GM19395 (cell line): Measurements from ENCODE around the gene YAP1.

Experiments used
- ATAC-seq: cut with Tn5 transposase; IDR thresholded peaks from one replicate; pipeline ENCODE4 v1.9.1; 2021; ENCODE audit warnings: mild to moderate bottlenecking, moderate library complexity; ENCODE audit not compliant: unreplicated experiment

Gene YAP1

GRCh38 chr11:102155676-102156075, 45.4 kb downstream of the YAP1 start:
- ATAC-seq = no peak

DNA sequence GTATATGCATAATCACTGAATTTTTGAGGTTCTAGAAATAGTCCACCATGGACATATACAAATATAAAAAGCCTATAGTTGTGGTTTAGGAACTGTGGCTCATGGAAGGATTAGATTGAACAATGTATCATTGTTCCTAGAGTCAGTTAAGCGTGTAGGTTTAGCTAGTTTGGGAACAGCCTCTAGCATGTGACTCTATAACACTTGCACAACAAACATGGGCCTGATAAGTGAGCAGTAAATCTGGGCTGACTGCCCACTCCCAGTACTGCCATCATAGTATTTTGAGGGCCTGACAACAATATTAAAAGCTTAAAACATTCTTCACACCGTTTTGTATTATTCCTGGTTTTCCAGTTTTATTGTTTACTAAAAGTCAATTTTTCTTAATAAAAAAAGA, 47.0 kb downstream of the YAP1 start:
- ATAC-seq = no peak

GRCh38 chr11:102158164-102158735, 48.0 kb downstream of the YAP1 start:
- ATAC-seq = no peak

GRCh38 chr11:102163368-102163767, 53.1 kb downstream of the YAP1 start:
- ATAC-seq = no peak

DNA sequence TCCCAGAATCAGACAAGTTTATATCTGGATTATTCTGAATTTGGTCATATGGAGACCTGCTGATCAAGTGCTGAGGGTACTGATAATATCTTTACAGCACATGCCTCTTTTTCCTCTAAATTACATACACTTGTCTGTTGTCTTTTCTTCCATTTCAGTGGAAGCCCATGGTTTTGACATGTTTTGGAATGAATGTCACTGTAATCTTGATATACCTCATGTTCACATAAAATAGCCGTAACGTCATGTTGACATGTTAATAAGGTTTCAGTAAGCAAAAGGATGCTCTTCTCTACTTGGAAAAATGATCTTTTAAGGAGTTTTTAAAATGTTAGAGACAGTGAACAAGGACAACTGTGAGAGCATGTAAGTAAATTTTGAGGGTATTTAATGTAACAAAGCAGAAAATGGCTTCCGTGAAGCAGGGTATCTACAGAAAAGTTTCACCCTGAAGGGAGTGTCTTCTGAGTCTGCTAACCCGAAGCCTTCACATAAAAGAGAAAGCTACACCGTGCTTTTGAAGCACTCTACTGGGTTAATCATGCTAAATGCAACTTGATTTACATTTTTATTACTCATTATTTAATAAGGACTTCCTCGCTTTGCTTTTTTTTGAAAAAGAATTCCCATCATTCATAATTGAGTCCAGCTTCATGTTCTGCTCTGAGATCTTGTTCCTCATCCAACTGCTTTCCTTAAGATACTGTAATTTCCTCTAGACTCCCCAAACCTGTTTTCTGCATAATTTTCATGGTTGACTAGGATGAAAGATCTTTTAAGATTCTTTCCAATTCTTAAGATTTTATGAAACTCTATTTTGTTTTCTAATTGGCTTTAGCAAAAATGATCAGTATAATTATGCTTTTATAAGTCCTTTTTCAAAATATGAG, 56.2 kb downstream of the YAP1 start:
- no peak for ATAC-seq

DNA sequence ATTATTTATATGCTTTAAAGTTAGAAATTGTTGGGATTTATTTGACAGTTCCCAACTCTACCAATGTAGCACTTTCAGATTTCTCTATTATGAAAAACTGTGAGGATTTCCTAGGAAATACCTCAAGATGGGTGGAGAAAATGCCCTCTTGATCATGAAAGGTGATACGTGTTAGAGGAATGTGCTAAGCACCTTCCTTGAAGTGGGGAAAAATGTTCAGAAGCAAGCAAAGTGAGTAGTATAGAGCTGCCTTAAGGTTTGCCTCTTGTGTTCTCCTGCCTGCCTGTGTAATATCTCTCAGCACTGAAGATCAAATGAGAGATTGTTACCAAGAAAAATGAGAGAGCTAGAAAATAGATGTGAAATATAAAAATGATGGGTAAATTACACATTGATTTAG, 58.2 kb downstream of the YAP1 start:
- no peak for ATAC-seq

- no peak for ATAC-seq
Measured at GRCh38 chr11:102171101-102171500, 60.9 kb downstream of the YAP1 start.

DNA sequence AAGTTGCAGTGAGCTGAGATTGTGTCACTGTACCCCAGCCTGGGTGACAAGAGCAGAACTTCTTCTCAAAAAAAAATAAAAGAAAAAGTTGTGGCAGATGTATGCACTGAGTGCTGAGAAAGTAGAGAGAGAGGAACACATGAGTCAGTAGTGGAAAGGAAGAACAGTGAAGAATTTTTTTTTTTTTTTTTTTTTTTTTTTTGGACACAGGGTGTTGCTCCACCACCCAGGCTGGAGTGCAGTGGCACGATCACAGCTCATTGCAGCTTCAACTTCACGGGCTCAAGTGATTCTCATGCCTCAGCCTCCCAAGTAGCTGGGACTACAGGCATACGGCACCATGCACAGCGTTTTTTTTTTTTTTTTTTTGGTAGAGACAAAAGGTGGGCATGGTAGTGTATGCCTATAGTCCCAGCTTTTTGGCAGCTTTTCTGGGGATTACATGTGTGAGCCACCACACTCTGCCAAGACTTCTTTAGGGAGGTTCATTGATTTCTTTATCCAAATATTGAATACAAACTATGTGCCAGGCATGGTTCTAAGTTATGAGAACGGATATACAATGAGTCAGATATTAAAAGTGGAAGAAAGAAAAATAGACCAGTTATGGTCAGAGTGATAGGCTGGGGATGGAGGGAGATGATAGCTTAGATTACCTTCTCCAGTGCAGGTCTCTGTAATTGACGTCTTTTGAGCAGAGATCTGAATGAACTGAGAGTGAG, 62.0 kb downstream of the YAP1 start:
- ATAC-seq = no peak

DNA sequence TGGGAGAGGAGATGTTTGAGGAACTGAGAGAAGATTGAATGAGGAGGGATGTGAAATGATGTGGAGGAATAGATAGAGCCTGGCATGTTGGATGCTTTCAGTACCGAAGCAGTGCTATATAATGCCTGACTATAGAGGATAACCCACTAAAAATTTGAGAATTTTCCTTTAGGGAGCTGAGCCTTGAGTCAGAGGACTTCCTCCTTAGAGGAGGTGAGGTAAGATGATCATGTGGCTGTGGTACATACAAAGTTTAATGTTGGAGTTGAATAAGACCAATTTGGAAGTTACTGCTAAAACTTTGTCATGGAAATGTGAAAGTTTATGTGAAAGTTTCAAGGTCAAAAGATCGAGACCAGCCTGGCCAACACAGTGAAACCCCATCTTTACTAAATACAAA, 66.9 kb downstream of the YAP1 start:
- ATAC-seq = no peak

- ATAC-seq = no peak
Measured at GRCh38 chr11:102177974-102178631, 67.9 kb downstream of the YAP1 start.

DNA sequence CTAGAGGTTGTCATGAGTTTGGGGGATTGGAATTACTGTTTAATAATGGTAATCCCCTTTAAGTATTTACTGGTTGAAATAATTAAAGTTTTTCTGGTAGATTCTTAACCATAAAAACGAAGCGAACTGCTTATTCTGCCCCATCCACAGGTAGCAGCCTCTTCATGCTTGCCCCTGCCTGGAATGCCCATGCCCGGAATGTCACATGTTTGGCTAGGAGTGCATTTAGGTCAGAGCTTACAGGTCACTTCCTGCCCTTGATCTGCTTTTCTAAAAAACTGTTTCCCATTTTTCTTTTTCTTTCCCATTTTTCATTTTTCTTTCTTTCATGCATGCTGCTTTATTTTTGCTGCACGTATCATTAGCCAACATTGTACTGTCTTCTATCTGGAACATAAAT, 69.1 kb downstream of the YAP1 start:
- ATAC-seq = no peak

- no peak for ATAC-seq
Measured at GRCh38 chr11:102184269-102184987, 74.2 kb downstream of the YAP1 start.

DNA sequence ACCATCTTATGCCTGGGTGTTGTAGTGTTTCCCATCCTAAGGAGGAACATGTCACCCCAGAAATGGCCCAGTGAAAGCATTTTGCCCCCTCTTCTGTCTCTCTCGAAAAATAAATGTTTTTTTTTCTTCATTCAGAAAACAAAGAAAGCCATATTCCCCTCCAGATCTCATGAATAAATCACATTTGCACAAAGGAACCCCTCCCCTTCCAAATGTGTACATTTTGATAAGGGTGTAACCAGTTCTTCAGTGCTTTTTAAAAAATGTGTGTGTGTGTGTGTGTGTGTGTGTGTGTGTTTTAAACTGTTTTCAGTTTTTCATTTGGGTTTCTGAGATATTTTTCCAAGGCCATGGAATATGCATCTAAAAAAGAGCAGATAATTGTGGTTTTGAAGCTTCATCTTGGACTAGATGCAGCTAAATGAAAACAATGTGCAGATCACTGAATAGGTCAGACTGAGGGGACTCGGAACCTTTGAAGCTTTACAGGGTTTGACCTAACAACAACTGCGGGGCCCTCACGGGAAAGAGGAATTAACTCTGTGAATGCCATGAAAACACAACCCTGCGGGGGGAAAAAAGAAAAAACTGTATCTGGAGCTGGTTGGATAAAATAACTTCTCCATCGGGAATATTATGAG, 76.4 kb downstream of the YAP1 start:
- ATAC-seq = no peak

DNA sequence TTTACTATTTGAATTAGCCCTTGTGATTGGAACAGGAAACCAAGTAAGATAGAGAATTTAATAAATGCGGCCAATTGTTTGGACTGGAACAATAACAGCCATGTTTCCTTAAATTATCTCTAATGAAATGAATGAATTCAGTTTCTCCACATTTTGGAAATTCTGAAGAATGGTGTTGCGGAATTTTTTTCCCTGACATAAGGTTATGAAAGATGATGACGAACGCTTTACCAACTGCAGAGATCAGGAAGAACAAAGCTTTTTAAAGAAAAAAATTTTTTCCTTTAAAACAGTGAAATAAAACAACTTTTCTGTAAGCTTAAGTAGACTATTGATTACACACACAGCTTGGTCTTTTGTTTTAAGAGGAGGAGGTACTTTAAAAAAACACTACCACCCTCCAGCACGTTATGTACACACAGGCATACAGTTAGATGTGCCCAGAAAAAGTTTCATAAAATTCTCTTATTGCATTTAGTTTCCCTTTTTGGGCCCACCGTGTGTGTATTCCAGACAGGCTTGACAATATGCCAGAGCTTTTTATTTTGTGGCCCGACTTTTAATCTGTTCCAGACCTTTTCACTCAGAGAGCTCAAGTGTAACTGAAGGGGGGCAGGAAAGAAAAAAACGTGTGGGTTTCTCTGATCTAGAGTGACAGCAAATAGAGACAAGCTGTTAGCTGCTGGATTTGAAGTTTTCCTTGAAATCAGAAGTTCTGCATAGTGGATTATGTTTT, 77.3 kb downstream of the YAP1 start:
- ATAC-seq = no peak

DNA sequence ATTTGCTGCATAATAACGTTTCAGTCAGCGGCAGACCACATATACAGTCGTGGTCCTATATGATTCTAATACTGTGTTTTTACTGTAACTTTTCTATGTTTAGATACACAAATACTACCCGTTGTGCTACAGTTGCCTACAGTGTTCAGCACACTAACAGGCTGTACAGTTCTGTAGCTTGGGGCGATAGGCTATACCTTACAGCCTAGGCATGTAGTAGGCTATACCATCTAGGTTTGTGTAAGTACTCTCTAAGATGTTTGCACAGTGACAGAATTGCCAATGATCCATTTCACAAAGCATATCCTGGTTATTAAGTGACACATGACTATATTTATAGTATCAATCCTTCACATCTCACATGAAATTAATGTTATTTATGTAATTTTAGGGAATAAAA, 78.2 kb downstream of the YAP1 start:
- no peak for ATAC-seq

DNA sequence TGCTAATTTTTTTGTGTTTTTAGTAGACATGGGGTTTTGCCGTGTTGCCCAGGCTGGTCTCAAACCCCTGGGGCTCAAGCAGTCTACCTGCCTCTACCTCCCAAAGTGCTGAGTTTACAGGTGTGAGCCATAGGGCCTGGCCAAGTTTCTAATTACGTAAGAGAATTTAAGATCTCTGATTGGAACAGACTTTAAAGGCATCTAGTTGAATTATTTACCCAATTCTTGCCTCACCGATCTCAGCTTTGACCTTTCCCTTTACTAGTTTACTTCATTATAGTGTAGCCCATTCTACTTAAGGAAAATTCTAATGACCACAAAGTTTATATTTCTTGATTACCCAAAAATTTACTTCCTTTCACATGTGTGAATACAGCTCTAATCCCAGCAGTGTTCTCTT, 81.6 kb downstream of the YAP1 start:
- no peak for ATAC-seq

GRCh38 chr11:102192349-102193066, 82.3 kb downstream of the YAP1 start:
- no peak for ATAC-seq

DNA sequence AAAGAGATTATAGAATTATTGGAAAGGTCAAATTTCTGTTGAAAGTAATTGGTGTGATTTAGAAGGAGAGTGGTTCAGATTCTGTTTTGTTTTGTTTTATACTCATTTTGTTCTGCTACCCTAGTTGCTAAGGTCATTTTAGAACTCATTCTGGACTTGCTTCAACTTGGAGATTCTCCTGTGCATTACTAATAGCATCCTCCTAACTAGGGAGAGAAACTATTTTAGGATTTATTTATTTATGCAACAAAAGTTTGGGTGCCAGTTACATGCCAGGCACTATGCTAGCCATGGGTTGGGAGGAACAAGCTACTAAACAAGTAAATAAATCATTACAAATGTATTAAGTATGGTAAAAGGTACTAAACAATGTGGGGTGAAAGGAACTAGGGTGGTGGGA, 84.0 kb downstream of the YAP1 start:
- no peak for ATAC-seq

GRCh38 chr11:102194990-102195389, 84.7 kb downstream of the YAP1 start:
- no peak for ATAC-seq
